HL-60 (cell line): ENCODE results near the gene NTN1.

Source experiments
- DNase-seq, 2 experiments: peaks; one replicate each; pipeline ENCODE4 v3.0.0-alpha.2; 2010 to 2020; ENCODE audit warnings: low read depth in 1 of 2, low spot score in 1 of 2
- H3K27ac ChIP-seq: fragments of 250-450 bp; sonication (Bioruptor Pico); replicated peaks from 2 replicates; pipeline ENCODE4 v1.5.1; 2020; ENCODE audit warnings: mild to moderate bottlenecking, moderate library complexity
- H3K27me3 ChIP-seq: fragments of 250-450 bp; sonication (Bioruptor Pico); 2 replicates; pipeline ENCODE4 v1.5.1; 2021; ENCODE audit warnings: mild to moderate bottlenecking, moderate library complexity; ENCODE audit not compliant: insufficient read depth, poor library complexity, severe bottlenecking
- H3K4me3 ChIP-seq: replicated peaks from 2 replicates; pipeline ENCODE4 v1.5.1; 2011; ENCODE audit warnings: mild to moderate bottlenecking, control low read depth, low read length; ENCODE audit not compliant: insufficient read depth
- CTCF ChIP-seq: IDR thresholded peaks from one replicate; pipeline ENCODE4 v1.5.1; 2011; ENCODE audit warnings: low read length, control low read depth, inconsistent platforms; ENCODE audit not compliant: insufficient read depth
- GABPA ChIP-seq: IDR thresholded peaks from 2 replicates; pipeline ENCODE4 v1.6.1; 2012; ENCODE audit warnings: low read depth
- POLR2AphosphoS5 ChIP-seq: IDR thresholded peaks from 2 replicates; pipeline ENCODE4 v1.6.1; 2012; ENCODE audit warnings: low read depth
- REST ChIP-seq: IDR thresholded peaks from 2 replicates; pipeline ENCODE4 v1.6.1; 2012; ENCODE audit warnings: low read depth; ENCODE audit not compliant: insufficient replicate concordance
- SPI1 ChIP-seq: IDR thresholded peaks from 2 replicates; pipeline ENCODE4 v1.6.1; 2012; ENCODE audit warnings: low read depth, mild to moderate bottlenecking, borderline replicate concordance

The NTN1 gene

GRCh38 chr17:9071016-9071415 is 49.7 kb downstream of the NTN1 start:
- Histone ChIP-seq H3K27me3 (no peaks in the 10 kb centered on the region), H3K4me3 (no peak overlapping the region), H3K27ac (no peak overlapping the region)
- no peak for DNase-seq
- no peak for TF ChIP-seq CTCF
- no peak for TF ChIP-seq GABPA
- TF ChIP-seq SPI1, result no peak
- TF ChIP-seq POLR2AphosphoS5, result no peak
- TF ChIP-seq REST, result no peak

- TF ChIP-seq SPI1, result no peak
- no peak for TF ChIP-seq CTCF
- no peak for TF ChIP-seq GABPA
- TF ChIP-seq REST, result no peak
- no peak for TF ChIP-seq POLR2AphosphoS5
- Histone ChIP-seq H3K27ac (no peak overlapping the region), H3K4me3 (no peak overlapping the region), H3K27me3 (no peaks in the 10 kb centered on the region)
- DNase-seq, result no peak
Observed at GRCh38 chr17:9071811-9072498, 50.6 kb downstream of the NTN1 start.

- no peak for DNase-seq
- Histone ChIP-seq H3K27me3 (no peaks in the 10 kb centered on the region), H3K4me3 (no peak overlapping the region), H3K27ac (no peak overlapping the region)
- TF ChIP-seq CTCF, result no peak
- no peak for TF ChIP-seq SPI1
- no peak for TF ChIP-seq REST
- TF ChIP-seq GABPA, result no peak
- TF ChIP-seq POLR2AphosphoS5, result no peak
Observed at GRCh38 chr17:9072696-9073339, 51.5 kb downstream of the NTN1 start.
